OCI-LY3 (cell line): ENCODE measurements around the gene UMAD1.

Source experiments
- H2AFZ ChIP-seq: fragments of 200-600, 300-600 bp; shearing (Covaris generic); 2 replicates; pipeline ENCODE4 v1.6.0; 2014; ENCODE audit warnings: antibody characterized with exemption, low read depth, low read length
- H3K27ac ChIP-seq: fragments of 200-600, 300-600 bp; sonication (generic); 2 replicates; pipeline ENCODE4 v1.5.1; 2014; ENCODE audit warnings: mild to moderate bottlenecking, low read length, moderate library complexity, mixed read lengths
- H3K27me3 ChIP-seq: fragments of 200-600, 300-600 bp; sonication (generic); 2 replicates; pipeline ENCODE4 v1.6.1; 2014; ENCODE audit warnings: low read depth, low read length, mixed read lengths
- H3K36me3 ChIP-seq: fragments of 200-600, 300-600 bp; sonication (generic); replicated peaks from 2 replicates; pipeline ENCODE3; 2014; ENCODE audit warnings: low read depth, low read length, mixed read lengths
- H3K4me1 ChIP-seq: fragments of 300-600, 200-600 bp; sonication (generic); 2 replicates; pipeline ENCODE4 v1.6.1; 2014; ENCODE audit warnings: low read length, mixed read lengths
- H3K4me2 ChIP-seq: fragments of 200-600, 300-600 bp; sonication (generic); 2 replicates; pipeline ENCODE4 v1.6.1; 2014; ENCODE audit warnings: low read length, mixed read lengths
- H3K4me3 ChIP-seq: fragments of 300-600, 200-600 bp; sonication (generic); 2 replicates; pipeline ENCODE4 v1.5.1; 2014; ENCODE audit warnings: antibody characterized with exemption, mild to moderate bottlenecking, low read length, moderate library complexity
- H3K79me2 ChIP-seq: fragments of 300-600, 200-600 bp; shearing (Covaris generic); 2 replicates; pipeline ENCODE4 v1.6.1; 2014; ENCODE audit warnings: mild to moderate bottlenecking, low read length, mixed read lengths
- H3K9ac ChIP-seq: fragments of 300-600, 200-600 bp; shearing (Covaris generic); 2 replicates; pipeline ENCODE4 v1.6.0; 2014; ENCODE audit warnings: mild to moderate bottlenecking, low read length, moderate library complexity
- H3K9me3 ChIP-seq: fragments of 200-600, 300-600 bp; shearing (Covaris generic); 2 replicates; pipeline ENCODE4 v1.6.1; 2014; ENCODE audit warnings: low read length, mixed read lengths; ENCODE audit not compliant: insufficient read depth
- H4K20me1 ChIP-seq: fragments of 200-600, 300-600 bp; sonication (generic); 2 replicates; pipeline ENCODE4 v1.6.1; 2016; ENCODE audit warnings: low read length, mixed read lengths; ENCODE audit not compliant: insufficient read depth
- EZH2phosphoT487 ChIP-seq: fragments of 200-600 bp; shearing (Covaris generic); IDR thresholded peaks from 2 replicates; pipeline ENCODE4 v1.6.1; 2018; ENCODE audit warnings: antibody characterized with exemption, mixed run types, low read depth
- TF ChIP-seq, protein P1 (sequence below): fragments of 200-600, 300-600 bp; sonication (generic); IDR thresholded peaks from 2 replicates; pipeline ENCODE4 v1.5.1; 2014; ENCODE audit warnings: antibody characterized with exemption, low read length, low read depth

The UMAD1 gene

DNA sequence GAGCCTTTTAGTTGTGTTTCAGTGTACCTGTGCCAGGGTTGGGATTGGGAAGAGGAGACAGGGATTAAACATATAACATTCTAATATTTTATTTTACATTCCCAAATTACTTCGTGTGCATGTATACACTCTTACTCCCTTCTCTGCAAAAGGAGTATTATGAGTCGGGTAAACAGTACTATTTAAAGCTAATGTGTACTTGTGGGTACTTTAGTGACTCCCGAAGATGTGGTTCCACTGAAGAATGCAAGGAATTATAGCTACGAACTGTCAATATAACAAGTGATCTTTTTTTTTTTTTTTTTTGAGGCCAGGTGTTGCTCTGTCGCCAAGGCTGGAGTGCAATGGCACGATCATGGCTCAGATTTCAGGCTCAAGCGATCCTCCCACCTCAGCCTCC lies 200.5 kb downstream of the UMAD1 start:
- H3K4me1 ChIP-seq: no peaks in the 10 kb centered on the region
- no peaks in the 10 kb centered on the region for H3K9me3 ChIP-seq
- H3K79me2 ChIP-seq: no peaks in the 10 kb centered on the region
- no peak overlapping the region for H3K27ac ChIP-seq
- no peaks in the 10 kb centered on the region for H3K36me3 ChIP-seq
- no peak overlapping the region for H2AFZ ChIP-seq
- no peaks in the 10 kb centered on the region for H3K27me3 ChIP-seq
- H4K20me1 ChIP-seq: no peaks in the 10 kb centered on the region
- TF ChIP-seq, protein P1, sequence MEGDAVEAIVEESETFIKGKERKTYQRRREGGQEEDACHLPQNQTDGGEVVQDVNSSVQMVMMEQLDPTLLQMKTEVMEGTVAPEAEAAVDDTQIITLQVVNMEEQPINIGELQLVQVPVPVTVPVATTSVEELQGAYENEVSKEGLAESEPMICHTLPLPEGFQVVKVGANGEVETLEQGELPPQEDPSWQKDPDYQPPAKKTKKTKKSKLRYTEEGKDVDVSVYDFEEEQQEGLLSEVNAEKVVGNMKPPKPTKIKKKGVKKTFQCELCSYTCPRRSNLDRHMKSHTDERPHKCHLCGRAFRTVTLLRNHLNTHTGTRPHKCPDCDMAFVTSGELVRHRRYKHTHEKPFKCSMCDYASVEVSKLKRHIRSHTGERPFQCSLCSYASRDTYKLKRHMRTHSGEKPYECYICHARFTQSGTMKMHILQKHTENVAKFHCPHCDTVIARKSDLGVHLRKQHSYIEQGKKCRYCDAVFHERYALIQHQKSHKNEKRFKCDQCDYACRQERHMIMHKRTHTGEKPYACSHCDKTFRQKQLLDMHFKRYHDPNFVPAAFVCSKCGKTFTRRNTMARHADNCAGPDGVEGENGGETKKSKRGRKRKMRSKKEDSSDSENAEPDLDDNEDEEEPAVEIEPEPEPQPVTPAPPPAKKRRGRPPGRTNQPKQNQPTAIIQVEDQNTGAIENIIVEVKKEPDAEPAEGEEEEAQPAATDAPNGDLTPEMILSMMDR: no peak
- no peak for TF ChIP-seq EZH2phosphoT487
- no peak overlapping the region for H3K4me3 ChIP-seq
- no peak overlapping the region for H3K9ac ChIP-seq
- H3K4me2 ChIP-seq: no peak overlapping the region

DNA sequence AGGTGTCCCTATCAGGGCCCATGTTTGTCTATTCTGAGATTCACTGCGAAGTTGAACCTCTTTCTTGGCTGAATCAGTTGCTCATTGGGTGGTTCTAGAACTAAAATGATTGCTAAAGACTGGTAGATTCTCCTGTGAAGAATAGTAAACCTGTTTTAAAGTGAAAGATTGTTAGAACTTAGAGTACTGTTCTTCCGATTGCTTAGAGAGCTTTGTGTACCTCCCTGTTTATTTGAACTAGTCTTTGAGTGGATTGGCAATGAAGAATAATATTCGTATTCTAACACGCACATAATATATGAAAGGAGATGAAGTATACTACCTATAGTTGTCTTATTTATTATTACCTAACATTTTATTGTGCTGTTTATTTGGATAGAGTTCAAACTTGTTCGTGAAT lies 202.7 kb downstream of the UMAD1 start:
- H3K79me2 ChIP-seq: no peaks in the 10 kb centered on the region
- H3K4me1 ChIP-seq: no peaks in the 10 kb centered on the region
- H3K27ac ChIP-seq: no peak overlapping the region
- no peaks in the 10 kb centered on the region for H4K20me1 ChIP-seq
- H3K36me3 ChIP-seq: no peaks in the 10 kb centered on the region
- no peak for TF ChIP-seq EZH2phosphoT487
- TF ChIP-seq, protein P1: no peak
- H3K9ac ChIP-seq: no peak overlapping the region
- H3K9me3 ChIP-seq: no peaks in the 10 kb centered on the region
- H2AFZ ChIP-seq: no peak overlapping the region
- no peak overlapping the region for H3K4me3 ChIP-seq
- H3K4me2 ChIP-seq: no peak overlapping the region
- no peaks in the 10 kb centered on the region for H3K27me3 ChIP-seq

DNA sequence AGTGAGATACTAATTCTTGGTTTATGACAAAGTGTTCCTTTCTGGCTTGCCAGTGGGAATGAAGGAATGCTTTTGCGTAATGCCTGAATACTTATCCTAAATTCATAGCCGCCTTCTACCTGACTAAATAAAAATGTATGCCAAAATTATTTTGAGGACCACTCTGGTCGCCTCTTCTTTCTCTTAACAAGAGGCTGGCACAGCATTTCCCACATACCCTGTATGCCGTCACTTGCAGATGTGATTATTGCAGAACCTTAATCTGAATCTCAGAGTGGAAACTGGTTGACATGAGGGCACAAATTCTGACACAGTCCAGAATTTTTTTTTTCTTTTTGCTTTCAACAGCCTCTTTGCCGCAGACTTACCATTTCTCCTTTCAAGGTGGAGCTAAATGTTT lies 203.4 kb downstream of the UMAD1 start:
- Histone ChIP-seq H3K27ac (no peak overlapping the region), H3K79me2 (no peaks in the 10 kb centered on the region), H2AFZ (no peak overlapping the region), H3K36me3 (no peaks in the 10 kb centered on the region), H3K4me3 (no peak overlapping the region), H3K9ac (no peak overlapping the region), H3K9me3 (no peaks in the 10 kb centered on the region), H3K27me3 (no peaks in the 10 kb centered on the region), H3K4me1 (no peaks in the 10 kb centered on the region), H3K4me2 (no peak overlapping the region), H4K20me1 (no peaks in the 10 kb centered on the region)
- TF ChIP-seq, protein P1: no peak
- no peak for TF ChIP-seq EZH2phosphoT487

DNA sequence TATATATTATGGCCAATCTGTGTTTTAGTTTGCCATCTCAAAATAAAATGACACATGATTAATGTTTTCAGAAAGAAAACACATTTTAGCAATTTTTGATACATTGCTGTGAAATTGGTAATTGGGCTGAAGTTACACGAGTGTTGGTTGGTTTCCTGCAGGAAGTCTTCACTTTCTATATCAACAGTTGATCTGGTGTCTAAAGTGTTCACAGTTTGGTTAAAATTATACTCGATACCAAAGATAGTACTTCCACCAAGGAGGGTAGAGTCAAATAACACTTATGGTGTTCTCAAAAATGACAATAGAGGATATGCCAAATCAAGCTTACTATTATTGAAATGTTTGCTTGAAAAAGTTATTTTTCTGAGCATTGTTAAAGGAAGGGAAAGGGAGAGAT lies 207.7 kb downstream of the UMAD1 start:
- H3K36me3 ChIP-seq: no peaks in the 10 kb centered on the region
- no peak overlapping the region for H2AFZ ChIP-seq
- no peaks in the 10 kb centered on the region for H3K27me3 ChIP-seq
- no peaks in the 10 kb centered on the region for H3K4me1 ChIP-seq
- H3K27ac ChIP-seq: no peak overlapping the region
- no peaks in the 10 kb centered on the region for H4K20me1 ChIP-seq
- H3K9ac ChIP-seq: no peak overlapping the region
- no peak overlapping the region for H3K4me2 ChIP-seq
- no peak for TF ChIP-seq EZH2phosphoT487
- TF ChIP-seq, protein P1: no peak
- no peaks in the 10 kb centered on the region for H3K9me3 ChIP-seq
- H3K4me3 ChIP-seq: no peak overlapping the region
- no peaks in the 10 kb centered on the region for H3K79me2 ChIP-seq
